ENCODE measurements around the gene TYSND1. TPM values are rescaled to one million over a fixed set of nuclear protein-coding genes. Genes with fewer than 3 reads are reported as not detected.
"Not testable (repeated sequence)": the region's sequence is repeated elsewhere in the genome, so short reads cannot be mapped to it uniquely, and the experiment has no call there.

TYSND1 gene
- total RNA-seq, 1 donor from 2014 or later, result 8.0 TPM

DNA sequence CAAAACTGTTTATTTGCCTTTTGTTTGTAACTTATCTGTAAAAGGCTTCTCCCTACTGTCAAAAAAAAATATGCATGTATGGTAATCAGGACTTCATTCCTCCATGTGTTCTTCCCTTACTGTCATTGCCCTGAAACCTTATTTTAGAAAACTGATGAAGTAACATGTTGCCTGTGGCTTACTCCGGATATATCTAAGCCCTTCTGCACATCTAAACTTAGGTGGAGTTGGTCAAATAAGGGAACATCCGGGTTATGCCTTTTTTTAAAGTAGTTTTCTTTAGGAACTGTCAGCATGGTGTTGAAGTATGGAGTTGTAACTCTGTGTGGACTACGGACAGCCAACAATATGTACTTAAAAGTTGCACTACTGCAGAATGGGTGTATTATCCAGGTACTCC is 17.7 kb upstream of the TYSND1 start:
- DNase-seq (ENCODE audit: low read depth, low spot score), result no peak

DNA sequence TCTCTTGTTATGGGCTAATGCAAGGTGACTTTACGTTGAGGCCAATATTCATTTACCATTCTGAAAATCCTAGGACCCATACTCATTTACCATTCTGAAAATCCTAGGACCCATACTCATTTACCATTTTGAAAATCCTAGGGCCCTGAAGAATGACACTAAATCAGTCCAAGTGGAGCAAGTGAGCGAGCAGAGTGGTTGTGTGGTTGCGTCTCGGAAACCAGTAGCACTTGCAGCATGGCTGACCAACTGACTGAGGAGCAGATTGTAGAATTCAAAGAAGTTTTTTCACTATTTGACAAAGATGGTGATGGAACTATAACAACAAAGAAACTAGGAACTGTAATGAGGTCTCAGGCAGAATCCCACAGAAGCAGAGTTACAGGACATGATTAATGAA is 16.9 kb upstream of the TYSND1 start:
- no peak for DNase-seq (ENCODE audit: low read depth, low spot score)

DNA sequence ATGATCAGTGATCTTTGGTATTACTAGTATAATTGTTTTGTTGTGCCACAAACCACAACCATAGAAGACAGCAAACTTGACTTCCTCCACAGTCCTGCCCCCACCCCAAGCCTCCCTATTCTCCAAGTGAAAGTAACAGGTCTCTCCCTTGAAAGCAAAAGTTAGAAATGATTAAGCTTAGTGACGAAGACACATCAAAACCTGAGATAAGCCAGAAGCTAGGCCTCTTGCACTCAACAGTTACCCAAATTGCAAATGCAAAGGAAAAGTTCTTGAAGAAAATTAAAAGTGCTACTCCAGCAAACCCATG is 16.3 kb upstream of the TYSND1 start:
- no peak for DNase-seq (ENCODE audit: low read depth, low spot score)

DNA sequence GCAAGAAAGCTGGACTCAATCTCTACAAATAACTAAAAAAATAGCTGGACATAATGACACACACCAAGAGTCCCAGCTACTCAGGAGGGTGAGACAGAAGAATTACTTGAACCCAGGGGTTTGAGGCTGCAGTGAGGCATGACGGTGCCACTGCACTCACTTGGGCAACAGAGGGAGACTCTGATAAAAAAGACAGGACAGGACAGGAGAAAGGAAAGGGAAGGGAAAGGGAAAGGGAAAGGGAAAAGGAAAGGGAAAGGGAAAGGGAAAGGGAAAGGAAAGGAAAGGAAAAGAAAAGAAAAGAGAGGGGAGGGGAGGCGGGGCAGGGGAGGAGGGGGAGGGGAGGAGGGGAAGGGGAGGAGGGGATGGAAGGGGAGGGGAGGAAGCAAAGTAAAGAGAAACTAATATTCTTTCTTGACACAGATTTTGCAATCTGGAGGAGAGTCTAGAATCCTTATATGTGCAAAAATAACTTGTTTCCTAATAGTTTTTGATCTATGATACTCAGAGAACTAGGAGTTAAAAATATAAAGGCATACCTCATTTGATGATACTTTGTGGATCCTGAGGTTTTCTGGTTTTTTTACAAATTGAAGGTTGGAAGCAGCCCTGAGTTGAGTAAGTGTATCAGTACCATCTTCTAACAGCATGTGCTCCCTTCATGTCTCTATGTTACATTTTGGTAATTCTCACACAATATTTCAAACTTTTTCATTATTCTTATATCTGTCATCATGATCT is 15.8 kb upstream of the TYSND1 start:
- no peak for DNase-seq (ENCODE audit: low read depth, low spot score)

DNA sequence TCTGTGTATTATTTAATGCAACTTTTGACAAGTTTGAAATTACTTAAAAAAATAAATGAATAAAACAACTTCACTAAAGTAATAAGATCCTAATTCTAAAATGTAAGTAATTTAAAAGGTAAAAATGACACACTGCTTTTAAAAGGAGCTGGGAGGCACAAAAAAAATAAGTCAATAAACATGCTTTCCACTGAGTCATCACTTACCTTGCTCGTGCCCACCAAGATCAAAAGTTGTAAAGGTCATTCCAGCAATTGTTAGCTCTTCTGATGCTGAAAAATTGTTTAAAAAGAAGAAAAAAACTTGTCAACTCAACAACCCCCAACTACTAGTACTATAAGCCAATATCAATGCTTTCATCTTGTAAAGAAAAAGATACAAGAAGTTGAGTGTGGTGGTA is 14.3 kb upstream of the TYSND1 start:
- no peak for DNase-seq (ENCODE audit: low read depth, low spot score)

DNA sequence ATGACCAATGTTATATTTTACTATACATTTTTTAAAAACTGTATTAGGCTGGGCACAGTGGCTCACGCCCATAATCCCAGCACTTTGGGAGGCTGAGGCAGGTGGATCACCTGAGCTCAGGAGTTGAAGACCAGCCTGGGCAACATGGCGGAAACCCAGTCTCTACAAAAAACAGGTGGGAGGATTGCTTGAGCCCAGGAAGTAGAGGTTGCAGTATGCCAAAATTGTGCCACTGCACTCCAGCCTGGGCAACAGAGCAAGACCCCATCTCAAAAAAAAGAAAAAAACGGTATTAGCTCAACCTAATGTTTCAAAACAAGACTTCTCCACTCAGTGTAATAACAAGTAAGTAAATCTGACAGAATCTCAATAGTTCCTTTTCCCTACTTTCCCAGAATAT is 12.9 kb upstream of the TYSND1 start:
- not testable (repeated sequence) for DNase-seq (ENCODE audit: low read depth, low spot score)

DNA sequence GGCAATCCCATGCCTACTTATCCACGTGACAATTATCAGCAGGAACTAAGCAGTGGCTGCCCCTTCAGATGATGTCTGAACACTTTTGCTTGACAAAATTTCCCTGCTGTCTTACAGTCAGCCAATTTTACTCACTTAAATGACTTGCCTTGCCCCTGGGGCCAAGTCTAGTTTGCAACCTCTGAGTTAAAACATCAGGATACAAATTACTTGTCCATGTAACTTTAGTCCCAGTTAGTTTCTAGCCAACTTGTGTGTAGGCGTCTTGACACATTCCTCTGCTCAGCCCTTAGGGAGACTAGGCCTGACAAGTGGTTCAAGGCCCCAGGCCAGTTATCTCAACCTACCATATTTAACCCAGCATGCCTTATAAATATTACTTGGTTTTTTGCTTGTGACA is 11.6 kb upstream of the TYSND1 start:
- no peak for DNase-seq (ENCODE audit: low read depth, low spot score)

DNA sequence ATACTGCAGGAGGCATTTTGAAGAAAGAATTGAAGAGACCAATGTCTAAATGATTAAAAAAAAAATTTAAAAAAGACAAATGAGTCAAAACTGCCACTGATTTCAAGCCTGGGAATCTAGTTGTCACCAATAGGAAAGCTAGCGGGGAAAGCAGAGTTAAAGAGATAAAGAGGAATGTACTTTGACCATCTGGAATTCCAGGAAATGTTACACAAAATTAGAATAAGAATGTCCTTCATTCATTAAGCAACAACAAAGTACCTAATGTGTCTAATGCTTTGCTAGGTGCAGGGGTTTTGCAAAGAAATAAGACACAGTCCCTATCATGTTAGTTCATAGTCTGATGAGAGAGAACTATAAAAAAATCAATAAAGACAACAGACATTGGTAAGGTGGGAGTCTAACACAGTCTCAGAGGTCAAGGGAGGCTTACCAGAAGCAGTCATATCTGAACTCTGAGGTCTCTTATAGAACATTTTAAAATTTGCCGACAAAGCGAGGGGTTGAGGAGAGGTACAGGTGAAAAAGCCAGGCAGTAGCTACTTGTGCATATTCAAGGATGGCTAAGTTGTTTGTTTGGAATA is 8.8 kb upstream of the TYSND1 start:
- DNase-seq (ENCODE audit: low read depth, low spot score), result no peak

DNA sequence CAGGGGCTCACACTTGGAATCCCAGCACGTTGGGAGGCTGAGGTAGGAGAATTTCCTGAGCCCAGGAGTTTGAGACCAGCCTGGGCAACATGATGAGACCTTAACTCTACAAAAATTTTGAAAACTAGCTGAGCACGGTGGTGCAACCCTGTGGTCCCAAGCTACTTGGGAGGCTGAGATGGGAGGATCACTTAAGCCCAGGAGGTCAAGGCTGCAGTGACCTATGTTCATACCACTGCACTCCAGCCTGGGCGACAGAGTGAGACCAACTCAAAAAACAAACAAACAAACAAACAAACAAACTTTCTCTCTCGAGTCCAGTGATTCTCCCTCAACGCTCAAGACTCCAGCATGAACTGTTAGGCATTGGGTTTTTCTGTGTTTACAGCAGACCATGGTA is 2.0 kb upstream of the TYSND1 start:
- no peak for DNase-seq (ENCODE audit: low read depth, low spot score)

DNA sequence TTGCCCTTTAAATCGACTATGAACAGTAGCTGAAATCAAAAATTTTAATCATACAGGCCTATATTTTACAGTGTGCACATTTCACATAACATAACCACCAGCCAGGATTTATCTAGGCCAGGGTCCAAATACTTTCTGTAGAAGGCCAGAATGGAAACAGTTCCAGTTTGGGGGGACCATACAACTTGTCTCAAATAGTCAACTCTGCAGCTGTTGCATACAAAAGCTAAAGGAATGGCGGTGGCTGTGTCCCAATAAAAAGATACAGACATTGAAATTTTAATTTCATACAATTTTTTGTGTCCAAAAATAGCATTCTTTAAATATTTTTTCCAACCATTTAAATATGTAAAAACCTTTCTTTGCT is 742 bp upstream of the TYSND1 start:
- DNase-seq (ENCODE audit: low read depth, low spot score), result no peak

DNA sequence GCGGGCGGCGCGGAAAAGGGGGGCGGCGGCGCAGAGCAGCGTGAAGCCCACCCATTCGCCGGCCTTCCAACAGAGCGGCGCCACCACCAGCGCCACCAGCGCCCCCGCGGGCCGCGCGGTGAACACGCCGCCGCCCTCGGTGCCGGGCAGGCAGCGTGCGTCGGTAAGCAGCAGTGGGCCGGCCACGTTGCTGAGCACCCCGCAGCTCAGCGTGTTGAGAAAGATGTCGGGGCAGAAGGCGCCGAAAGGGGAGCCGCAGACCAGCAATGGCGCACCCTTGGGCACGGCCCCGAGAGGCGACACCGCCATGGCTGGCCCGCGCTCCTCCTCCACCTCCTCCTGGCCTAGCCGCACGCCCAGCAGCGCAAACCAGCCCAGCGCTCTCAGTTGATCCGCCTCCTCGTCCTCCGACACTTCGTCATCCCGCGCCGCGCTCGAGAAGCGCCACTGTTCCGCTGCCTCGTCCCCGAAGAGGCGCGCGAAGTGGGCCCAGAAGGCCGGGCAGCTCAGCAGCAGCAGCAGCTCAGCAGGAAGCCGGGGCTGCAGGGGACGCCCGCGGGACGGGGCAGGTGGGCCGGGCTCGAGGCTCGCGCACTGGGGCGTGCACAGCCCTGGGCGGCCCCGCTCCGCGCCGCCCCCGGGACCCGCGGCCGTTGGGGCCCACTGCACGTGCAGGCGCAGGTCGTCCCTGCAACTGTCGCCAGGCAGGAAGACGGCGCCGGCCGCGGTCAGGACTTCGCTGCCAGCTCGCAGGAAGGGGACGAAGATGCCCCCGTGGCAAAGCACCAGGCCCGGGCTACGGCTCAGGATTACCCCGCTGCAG is 623 bp downstream of the TYSND1 start:
- DNase-seq (ENCODE audit: low read depth, low spot score), result no peak

DNA sequence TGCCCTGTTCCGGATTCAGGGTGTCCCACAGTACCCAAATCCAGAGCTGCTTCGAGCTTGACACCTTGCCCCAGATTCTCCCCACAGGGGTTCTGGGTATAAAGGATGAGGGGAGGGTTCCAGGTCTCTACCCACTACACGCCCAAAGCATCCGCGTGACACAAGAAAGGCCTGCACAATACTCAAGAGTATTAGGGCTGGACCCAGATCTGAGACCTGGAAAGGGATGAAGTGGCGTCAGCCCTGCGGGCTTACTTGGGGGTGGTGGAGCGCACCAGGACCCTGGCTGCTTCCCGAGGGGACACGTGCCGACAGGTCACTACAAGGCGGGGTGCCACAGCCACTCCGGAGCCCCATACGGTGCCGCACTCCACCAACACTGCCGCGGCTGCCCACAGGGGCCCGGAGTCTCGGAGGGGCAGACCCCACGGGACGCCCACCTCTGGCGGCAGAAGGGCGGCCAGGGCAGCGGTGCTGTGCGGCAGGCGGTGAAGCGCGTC is 1.3 kb downstream of the TYSND1 start:
- no peak for DNase-seq (ENCODE audit: low read depth, low spot score)

DNA sequence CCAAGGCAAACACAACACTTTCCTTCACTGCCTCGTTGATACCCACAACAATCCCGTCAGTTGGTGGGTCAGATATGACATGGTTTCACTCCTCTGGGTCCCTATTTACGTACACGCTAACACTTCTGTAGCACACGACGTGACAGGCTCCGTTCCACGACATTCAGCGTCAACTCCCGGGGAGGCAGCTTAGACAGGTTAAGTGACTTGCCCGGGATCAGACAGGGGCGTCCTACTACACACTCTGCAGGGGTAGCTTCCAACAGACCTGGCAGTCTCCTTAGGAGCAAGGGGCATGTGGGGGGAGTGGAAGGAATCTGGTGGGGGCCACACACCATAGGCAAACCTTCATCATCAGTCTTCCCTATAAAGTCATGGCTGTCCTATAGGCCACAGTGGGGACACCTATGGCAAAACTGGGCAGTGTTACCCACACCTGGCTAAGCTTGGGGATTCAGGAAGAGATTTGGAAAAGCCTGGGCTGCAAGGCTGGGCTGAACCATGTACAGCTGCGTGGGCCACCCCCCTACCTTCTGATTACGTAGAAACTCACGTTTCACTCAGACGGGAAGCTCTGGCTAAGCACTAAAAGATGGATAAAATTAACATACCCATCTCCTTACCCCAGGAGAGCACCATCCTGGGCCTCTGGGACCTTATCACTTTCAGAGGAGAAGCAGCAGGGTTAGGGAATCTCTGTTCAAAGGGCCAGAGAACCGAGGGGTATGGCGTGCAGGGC is 2.0 kb downstream of the TYSND1 start:
- DNase-seq (ENCODE audit: low read depth, low spot score), result no peak

DNA sequence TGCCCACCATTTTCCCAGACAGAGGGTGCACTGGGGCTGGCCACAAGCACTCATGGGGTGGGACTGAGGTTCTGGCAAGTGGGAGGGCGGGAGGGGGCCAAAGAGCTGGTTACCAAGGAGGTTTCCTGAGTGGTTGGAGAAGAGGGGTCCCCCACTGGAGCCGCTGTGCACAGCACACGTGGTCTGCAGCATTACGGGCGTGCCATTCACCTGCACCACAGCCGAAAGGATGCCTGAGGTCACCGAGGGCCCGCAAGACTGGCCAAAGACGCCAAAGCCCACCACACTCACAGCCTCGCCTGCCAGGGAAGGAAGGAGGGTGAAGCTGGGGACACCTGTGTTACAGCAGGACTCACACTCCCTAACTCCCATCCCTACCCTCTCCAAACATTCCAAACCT is 3.9 kb downstream of the TYSND1 start:
- no peak for DNase-seq (ENCODE audit: low read depth, low spot score)

DNA sequence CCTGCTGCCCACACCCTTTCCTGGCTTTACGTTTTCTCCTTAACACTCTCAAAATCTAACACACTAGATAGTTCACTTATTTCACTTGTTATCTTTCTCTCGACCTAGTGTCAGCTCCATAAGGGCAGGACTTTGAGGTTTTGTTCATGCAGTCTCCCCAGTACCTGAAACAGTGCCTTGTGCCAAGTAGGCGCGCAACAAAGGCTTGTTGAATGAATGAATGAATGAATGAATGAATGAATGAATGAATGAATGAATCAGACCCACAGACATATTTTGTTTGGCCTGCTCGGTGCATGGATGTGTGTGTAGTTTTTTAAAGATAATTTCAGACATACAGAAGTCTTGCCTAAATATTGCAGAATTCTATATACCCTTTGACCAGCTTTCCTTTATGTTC is 6.2 kb downstream of the TYSND1 start:
- DNase-seq (ENCODE audit: low read depth, low spot score), result no peak

DNA sequence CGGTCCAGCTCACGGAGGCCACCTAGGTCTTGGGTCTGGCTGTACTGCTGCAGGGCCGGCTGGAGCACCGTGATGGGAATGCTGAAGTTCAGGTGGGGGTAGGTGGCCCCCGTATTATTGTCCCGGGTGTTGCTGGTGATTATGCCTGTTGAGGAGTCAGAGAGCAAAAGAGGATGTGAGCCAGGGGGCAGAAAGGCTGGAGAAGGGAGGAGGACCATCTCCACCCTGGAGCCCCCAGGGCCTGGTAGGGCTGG is 6.6 kb downstream of the TYSND1 start:
- DNase-seq (ENCODE audit: low read depth, low spot score), result no peak

DNA sequence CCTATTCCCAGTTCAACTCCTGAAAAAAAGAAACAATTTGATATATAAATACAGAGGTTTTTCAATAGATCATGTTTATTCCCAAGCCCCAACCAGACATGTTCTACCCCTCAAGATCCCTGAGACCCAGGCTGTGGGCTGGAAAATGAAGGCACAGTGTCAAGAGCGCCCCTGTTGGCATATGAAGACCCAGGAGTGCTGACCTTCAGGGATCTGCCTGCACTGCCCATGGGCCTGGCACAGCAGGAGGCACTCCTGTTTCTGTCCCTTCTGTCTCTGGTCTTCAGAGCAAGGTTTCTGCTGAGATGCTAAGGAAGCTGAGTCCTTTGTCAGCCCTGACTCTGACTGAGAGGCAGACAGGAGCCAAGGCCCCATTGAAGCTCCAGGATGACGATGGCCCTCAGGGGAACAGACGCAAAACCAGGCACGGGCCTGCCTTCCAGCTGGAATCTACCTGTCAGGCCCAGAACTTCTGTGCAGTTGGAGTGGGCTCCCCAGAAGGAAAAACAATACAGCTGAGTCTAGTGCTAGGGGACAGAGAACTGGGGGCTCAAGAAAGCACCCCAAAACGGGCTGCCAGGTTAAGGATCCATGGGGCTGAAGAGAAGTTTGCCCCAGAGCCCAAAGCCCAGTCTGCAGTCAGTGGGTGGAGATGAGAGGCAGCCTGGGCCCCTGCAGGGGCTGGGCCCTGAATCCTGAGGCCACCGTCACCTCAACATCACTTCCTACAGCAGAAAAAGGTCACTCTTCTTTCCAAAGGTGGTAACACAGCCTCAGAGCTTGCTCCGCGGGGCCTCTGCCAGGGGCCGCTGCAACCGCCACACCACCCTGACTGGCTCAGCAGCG is 7.1 kb downstream of the TYSND1 start:
- DNase-seq (ENCODE audit: low read depth, low spot score), result no peak

DNA sequence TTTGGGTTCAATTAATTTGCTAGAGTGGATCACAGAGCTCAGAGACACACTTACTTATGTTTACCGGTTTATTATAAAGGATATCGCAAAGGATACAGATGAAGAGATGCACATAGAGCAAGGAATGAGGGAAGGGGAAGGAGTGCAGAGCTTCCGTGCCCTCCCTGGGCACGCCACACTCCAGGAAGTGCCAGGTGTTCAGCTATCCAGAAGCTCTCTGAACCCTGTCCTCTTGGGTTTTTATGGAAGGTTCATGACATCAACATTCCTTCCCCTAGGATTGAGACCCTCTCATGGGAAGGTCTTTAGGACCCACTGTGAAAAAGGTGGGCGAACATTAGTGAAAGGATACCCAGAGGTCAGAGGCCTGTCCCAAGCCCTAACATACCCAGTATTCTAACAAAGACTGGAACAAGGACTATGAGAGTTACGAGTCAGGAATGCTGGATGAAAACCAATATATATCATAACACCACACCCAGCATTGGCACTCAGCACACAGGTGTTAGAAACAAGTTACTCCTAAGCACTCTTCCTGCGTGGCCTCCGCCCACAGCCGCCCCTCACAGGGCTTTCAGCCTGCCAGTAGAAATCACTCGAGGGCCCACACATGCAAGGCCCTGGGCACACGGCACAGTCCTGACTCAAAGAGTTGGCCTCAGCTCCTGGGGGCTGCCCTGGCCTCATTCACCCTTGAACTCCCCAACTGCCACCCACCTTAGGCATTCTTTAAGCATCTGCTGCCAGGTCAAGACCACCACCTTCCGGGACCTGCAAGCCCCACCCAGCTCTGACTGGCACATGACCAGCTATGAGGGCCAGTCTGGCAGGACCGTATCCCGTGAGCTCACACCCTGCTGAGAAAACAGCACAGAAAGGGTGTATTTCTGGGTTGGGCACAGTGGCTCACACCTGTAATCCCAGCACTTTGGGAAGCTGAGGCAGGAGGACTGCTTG is 8.3 kb downstream of the TYSND1 start:
- DNase-seq (ENCODE audit: low read depth, low spot score), result no peak

DNA sequence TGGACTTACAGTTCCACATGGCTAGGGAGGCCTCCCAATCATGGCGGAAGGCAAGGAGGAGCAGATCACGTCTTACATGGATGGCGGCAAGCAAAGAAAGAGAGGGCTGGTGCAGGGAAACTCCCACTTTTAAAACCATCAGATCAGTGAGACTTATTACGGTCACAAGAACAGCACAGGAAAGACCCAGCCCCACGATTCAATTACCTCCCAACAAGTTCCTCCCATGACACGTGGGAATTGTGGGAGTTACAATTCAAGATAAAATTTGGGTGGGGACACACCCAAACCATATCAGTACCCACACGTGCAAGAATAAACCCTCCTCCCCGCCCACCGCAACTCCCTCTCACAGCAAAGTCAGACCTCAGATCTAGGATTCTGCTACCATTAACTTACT is 9.4 kb downstream of the TYSND1 start:
- no peak for DNase-seq (ENCODE audit: low read depth, low spot score)

DNA sequence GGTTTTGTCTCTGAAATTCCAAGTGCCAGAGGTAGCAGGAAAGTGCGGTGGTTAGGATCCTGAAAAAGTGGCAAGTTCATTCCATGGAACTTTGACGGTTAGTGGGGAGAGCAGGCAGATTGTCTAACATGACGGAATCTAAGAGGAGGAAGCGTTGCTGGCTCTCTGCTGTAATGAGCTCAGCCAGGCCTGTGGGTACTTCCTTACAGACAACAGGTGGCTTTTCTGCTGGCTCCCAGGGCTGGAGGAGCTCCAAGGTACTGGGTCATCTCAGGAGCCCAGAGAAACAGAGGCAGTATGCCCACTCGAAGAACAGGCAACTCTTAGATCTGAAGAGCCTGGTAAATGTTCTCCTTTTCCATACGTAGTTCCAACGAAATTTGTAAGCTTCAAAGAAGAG is 10.8 kb downstream of the TYSND1 start:
- DNase-seq (ENCODE audit: low read depth, low spot score), result no peak
